AML-193 (cell line): ENCODE results near the gene C17orf50.

Experiments used
- DNase-seq, 2 experiments: peaks; one replicate each; lab custom pipeline; 2025; lab: John Stamatoyannopoulos, UW

Gene C17orf50

DNA sequence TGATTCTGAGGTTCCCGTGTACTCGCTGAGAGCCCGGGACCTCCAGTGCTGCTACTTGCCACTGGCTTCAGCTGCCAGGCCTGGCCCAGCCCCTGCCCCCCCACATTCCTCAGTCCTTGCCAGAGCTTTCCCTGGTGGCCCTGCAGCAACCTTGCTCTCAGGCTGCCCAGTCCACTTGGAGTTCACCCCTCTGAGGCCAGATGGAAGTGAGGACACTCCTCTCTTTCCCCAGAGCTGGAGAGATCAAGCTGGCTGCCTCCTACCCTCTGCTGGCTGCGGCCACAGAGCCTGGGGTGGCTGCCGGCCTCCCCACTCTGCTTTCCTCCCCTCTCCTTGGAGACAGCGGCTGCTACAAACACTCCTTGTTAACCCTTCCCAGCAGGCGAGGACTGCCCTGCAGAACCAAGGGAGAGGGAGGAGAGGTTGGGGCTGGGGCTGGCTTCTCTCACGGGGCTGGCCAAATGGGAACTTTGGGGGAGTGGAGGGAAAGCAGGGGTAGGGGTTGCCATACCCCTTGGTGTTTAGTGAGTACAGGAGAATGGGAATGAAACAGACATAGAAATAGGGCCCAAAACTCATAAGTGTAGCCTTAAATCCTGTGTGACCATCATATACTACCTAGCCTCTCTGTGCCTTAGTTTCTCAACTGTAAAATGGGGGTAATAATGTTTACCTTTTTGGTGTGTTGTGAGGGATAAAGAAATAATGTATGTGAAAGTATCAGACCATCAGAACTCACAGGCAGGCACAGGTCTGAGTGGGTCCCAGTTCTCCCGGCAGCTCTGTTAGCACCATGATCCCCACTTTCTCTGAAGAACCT, 7.5 kb upstream of the C17orf50 start, which contains the start of gene GAS2L2:
Gene GAS2L2, minus strand, starts transcription at position 295 of the 820 bp plus-strand sequence. CDS start 389 bp downstream, outside the sequence.
- DNase-seq = no peak

DNA sequence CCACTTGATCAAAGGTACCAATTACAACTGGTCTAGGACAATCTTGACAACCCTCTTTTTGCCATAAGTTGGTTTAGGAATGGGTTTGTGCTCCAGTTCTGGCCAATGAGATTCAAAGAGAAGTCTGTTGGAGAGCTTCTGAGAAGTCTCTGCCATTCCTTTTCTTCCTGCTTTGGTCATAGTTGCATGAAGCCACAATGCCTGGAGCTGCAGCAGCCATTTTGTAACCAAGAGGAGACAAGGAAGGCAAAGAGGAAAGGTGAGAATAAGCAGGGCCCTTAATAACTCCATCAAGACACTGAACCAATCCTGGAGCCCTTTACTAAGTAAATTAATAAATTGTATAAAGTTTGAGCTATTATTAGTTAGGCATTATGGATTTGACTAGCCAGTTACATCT, 3.4 kb upstream of the C17orf50 start:
- no peak for DNase-seq

GRCh38 chr17:35761601-35762000, 914 bp downstream of the C17orf50 start:
- no peak for DNase-seq

GRCh38 chr17:35763767-35764122, 3.1 kb downstream of the C17orf50 start:
- DNase-seq = no peak

DNA sequence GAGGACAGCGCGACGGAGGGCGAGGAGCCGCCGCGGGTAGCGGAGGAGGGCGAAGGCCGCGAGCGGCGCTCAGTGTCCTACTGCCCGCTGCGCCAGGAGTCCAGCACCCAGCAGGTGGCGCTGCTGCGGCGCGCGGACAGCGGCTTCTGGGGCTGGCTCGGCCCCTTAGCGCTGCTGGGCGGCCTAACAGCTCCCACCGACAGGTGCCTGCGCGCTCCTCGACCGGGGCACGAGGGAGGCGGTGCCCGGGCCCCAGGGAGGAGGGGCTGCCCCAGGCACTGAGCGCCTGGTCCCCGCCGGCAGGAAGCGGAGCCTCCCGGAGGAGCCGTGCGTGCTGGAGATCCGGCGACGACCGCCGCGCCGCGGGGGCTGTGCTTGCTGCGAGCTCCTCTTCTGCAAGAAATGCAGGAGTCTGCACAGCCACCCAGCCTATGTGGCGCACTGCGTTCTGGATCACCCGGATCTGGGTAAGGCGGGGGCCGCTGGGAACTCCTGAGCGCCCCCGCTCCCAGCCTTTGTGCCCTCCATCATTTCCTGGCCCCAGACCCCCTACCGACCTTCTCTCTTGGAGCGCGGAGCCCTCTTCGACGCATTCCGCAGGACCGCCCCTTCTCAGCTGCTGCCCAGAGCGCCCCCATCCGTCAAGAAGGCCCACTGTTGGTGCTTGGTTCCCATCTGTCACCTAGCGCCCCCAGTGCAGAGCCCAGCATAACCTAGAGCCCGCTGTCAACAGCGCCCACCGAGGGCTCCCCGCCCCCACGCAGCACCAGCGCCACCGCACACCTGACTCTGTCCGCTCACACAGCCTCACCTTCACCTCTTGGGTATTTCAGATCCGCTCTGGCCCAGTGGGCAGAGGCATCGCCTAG, 3.7 kb downstream of the C17orf50 start:
- peak; percentile 91 to 94 for DNase-seq

DNA sequence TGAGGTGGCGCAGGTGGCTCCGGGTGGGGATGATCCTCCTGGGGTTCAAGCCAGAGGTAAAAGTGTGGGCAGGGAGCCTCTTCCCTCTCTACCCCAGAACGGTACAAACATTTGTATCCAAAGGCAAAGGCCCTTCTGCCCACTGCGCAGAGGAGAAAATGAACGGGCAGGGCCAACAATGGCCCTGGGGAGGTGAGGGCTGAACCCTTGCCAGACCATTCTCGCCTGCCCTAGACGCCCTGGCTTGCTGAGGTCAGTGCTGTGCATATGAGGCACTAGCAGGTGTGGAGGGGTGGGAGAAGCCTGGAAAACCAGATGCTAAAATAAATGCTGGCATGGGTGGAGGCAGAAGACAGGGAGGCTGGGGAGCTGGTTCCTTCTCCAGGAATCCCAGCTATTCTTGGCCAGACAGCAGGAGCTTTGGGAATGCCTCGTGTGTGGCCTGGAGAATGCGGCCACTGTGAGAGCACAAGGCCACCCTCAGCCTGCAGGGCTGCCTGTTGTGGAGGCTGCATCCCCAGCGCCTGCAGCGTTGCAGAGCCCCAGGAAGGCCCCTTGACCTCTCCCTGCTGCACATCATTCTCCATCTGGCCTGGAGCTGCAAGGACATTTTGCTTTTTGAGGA, 4.5 kb downstream of the C17orf50 start:
- DNase-seq = no peak

DNA sequence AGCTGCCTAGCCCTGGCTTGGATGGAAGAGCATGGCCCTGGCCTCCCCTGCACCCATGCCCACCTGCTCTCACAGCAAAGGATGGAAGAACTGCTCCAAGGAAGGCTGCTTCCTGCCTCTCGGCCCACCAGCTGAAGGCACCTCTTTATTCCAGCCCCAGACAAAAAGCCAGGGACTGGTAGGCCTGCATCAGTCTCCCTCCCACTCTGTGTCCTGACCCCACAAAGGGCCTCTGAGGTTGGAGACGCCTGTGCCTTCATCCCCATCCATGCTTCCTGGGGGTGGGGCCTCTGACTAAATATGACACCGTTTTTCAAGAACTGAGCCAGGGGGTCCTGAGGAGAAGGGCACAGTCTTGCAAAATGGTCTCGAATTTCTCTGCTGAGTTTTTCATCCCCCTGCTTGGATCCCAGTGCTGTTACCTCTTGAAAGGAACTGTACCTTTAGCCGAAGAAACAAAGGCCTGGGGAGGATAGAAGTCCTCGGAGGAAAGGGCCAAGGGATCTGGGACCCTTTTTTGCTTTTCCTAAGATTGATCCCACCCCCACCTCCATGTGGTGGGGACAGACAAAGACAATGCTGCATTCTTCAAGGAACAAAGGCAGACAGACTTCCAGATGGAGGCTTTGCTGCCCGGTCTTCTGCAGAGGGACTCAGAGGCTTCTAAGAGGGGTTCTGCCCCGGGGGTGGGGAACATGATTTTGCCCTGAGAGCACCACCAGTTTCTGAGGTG, 5.2 kb downstream of the C17orf50 start:
- DNase-seq = no peak

GRCh38 chr17:35766489-35766877, 5.8 kb downstream of the C17orf50 start:
- DNase-seq = no peak

- DNase-seq = peak; percentile 72
Observed at GRCh38 chr17:35766903-35767510, 6.3 kb downstream of the C17orf50 start.

DNA sequence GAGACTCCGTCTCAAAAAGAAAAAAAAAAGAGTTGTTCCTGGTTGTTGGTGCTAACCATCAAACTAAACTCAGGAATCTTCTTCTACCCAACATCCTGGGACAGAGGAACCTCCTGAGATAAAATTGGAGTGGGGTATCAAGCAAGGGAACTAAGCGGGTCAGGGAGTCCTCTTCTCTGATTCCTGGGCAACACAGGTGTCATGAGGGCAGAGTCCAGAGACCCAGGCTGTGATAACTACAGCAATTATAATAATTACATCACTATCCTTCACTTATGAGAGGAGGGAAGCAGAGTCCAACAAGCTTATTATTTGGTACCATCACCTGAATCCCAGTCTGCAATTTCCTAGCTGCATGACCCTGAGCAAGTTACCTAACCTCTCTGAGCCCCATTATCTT, 8.1 kb downstream of the C17orf50 start:
- no peak for DNase-seq

DNA sequence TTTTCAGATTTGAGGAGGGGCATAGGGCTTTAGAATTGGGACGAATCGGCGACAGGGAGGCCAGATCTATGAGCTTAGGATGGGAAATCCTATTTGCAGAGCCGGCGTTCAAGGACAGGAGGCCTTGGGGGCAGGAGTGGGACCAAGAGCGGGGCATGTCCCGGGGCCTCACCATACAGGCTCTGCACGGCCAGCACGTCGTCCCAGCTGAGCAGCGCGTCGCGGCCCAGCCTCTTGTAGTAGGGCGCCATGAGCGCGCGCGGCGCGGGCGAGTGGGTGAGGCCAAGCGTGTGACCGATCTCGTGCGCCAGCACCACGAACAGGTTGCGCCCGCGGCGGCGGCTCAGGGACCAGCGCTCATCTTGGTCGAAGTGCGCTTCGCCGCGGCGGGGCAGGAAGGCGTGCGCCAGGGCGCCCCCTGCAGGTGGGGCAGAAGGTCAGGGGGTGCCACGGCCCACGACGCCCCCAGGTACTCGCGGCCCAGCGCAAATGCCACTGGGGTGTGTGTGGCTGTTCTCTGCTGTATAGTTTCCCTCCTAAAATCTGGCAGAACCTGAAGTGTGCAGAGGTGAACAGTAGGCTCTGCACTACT, 9.3 kb downstream of the C17orf50 start:
- DNase-seq = no peak

DNA sequence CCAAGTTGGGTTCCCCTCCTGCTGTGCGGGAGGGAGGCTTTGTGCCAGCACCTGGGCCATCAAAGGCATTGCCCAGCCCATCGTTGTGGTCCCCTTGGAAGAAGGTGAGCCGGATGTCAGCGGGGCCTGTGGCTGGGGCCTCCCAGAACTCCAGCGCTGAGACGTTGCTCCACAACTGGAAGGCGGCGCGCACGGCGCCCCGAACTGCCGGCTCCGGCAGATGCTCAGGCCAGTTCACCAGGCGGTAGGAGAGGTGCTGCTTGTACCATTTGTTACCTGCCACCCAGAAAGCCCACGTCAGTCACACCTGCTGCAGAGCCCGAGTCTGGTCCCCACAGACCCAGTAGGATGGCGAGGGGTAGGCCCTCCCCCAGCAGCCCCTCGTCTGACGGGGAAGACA, 12.4 kb downstream of the C17orf50 start:
- DNase-seq = no peak

- DNase-seq = no peak
Observed at GRCh38 chr17:35773679-35774425, 13.2 kb downstream of the C17orf50 start.

GRCh38 chr17:35774499-35774898, 13.8 kb downstream of the C17orf50 start:
- no peak for DNase-seq

DNA sequence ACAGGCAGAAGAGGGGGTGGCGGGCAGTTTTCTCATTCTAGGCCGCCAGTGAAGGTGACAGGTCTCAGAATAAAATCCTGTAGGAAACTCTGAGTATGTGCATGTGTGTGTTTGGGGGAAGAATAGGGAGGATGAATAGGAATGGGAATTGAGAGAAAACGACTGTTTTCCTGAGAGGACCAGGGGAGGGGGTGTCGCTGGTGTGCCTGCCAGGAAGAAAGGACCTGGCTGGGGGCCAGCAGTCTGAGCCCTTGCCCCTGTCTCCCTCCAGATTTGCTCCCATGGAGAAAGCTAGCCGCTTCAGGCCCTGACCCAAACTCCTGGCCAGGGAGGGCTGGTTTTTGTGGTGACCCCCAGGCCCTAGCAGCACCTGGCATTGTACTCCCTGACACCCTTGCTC, 14.4 kb downstream of the C17orf50 start:
- DNase-seq = no peak

DNA sequence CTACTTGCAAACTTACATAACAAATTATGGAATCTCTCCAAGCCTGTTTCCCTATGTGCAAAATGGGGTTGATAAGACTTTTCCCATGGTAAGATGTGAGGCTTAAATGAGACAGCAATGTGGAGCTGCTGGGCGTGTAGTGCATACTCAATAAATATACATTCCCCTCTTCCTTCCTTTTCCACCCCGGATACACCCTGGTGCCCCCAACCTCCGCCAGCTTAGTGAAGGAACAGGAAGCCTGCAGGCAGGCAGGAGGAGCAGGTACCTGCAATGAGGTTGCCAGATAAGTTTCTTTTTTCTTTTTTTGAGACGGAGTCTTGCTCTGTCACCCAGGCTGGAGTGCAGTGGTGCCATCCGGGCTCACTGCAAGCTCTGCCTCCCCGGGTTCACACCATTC, 14.9 kb downstream of the C17orf50 start:
- DNase-seq = no peak

GRCh38 chr17:35778641-35779196, 18.0 kb downstream of the C17orf50 start:
- DNase-seq = no peak

GRCh38 chr17:35780950-35781349, 20.3 kb downstream of the C17orf50 start:
- no peak for DNase-seq

- DNase-seq = no peak
Observed at GRCh38 chr17:35784895-35785294, 24.2 kb downstream of the C17orf50 start.

DNA sequence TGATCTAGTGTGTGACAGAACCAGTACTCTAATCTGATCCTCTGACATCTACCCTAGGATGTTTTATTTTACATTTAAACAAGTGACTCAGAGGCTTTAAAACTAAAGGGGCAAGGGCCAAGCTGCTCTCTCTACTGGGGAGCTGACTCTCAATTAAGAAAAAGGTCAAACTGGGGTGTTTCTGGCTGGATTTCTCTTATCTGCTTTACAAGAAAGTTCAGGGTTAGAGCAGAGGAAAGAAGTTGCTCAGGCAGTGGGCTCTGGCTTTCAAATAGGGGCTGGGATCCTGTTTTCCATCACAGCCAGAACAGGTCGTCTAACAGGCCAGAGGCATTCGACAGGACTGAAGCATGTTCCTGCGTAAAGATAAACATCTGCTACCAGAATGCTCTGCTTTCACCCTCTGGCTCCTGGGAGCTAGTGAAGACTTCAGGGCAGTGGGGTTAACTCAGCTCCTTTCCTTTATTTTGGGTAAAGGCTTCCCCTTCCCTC, 26.3 kb downstream of the C17orf50 start:
- DNase-seq = no peak
